ENCODE results near the gene IL34. TPM values are rescaled to one million over a fixed set of nuclear protein-coding genes. Genes with fewer than 3 reads are reported as not detected.

The IL34 gene
- total RNA-seq, 1 experiment from 2014 or later = 5.1 TPM

DNA sequence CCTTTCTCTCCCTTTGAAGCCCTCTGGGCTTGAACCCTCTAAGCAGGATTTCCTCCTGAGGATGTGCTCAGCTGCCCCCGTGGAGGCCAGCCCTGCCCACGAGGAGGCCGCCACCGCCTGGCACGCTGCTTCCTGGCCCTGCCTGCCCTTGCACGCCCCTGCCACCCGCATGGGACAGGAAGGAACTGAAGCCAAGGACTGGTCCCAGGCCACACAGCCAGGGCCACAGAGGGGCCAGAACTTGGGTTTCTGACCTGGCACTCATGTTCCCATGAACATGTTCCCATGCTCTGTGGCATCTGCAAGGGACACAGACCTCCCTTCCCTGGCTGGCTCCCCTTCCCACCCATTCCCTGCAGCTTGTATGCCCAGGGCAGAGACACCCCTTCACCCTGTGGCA is 63.6 kb downstream of the IL34 start:
- DNase-seq (ENCODE audit: low spot score) = no peak
- in situ Hi-C loops (cut with HindIII; ENCODE audit: low sequenced_read_pairs) = no loop called here

Other genes with a start within 250 kb of the IL34 start
- gene ST3GAL2, start 207.5 kb upstream of the IL34 start, total RNA-seq (2014; rRNA removed; shearing (Covaris generic)) = 32.7 and 35.9 TPM in 2 replicates
- gene FCSK, start 192.0 kb upstream of the IL34 start, total RNA-seq (2014; rRNA removed; shearing (Covaris generic)) = 12.9 and 15.8 TPM in 2 replicates
- gene COG4, start 123.0 kb upstream of the IL34 start, total RNA-seq (2014; rRNA removed; shearing (Covaris generic)) = 79.5 and 97.0 TPM in 2 replicates
- 43.6 and 98.0 TPM in 2 replicates for gene SF3B3, start 122.7 kb upstream of the IL34 start, total RNA-seq (2014; rRNA removed; shearing (Covaris generic))
- 15.6 and 46.7 TPM in 2 replicates for gene MTSS2, start 39.5 kb downstream of the IL34 start, total RNA-seq (2014; rRNA removed; shearing (Covaris generic))
- gene VAC14, start 154.6 kb downstream of the IL34 start, total RNA-seq (2014; rRNA removed; shearing (Covaris generic)) = 66.8 and 69.2 TPM in 2 replicates

Measured in G401 (cell line).